ENCODE data around the gene CACNA1B. TPM values are rescaled to one million over a fixed set of nuclear protein-coding genes. Genes with fewer than 3 reads are reported as not detected.

Gene CACNA1B
- total RNA-seq, 1 donor from 2014 or later = 0.84 TPM

DNA sequence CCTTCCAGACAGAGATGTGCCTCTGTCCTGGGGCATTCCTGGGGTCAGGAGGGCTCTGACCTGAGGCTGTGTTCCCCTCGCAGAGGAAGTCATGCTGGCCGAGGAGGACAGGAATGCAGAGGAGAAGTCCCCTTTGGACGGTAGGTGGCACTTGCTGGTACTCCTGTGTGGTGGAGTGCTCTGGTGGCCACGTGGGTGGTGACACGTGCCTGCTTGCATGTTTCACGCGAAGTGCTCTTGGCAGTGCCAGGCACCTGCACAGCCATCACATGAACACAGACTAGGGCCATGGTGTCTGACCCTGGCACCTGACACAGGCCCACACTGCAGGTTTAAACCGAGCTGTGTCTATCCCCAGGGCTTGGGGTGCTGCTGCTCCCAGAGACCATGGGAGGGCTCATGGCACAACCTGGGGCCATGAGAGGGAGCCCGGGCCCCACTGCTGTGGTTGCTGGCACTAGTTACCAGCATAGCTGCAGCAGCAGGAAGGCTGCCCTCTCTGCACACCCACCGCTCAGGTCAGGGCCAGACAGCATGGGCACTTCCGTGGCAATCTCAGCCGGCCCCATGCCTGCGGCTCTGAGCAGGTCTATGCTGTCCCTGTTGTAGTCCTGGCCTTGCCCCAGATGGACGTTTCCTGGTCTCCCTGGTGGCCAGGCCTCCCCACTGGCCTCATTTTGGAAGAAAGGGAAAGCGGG lies 79.3 kb downstream of the CACNA1B start:
- TF ChIP-seq, protein P1, sequence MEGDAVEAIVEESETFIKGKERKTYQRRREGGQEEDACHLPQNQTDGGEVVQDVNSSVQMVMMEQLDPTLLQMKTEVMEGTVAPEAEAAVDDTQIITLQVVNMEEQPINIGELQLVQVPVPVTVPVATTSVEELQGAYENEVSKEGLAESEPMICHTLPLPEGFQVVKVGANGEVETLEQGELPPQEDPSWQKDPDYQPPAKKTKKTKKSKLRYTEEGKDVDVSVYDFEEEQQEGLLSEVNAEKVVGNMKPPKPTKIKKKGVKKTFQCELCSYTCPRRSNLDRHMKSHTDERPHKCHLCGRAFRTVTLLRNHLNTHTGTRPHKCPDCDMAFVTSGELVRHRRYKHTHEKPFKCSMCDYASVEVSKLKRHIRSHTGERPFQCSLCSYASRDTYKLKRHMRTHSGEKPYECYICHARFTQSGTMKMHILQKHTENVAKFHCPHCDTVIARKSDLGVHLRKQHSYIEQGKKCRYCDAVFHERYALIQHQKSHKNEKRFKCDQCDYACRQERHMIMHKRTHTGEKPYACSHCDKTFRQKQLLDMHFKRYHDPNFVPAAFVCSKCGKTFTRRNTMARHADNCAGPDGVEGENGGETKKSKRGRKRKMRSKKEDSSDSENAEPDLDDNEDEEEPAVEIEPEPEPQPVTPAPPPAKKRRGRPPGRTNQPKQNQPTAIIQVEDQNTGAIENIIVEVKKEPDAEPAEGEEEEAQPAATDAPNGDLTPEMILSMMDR (IDR thresholded peaks at IDR 0.05; ENCODE audit: insufficient read depth, low read length, poor library complexity, severe bottlenecking) = no peak
- no peak for DNase-seq (ENCODE audit: low read depth)
- Histone ChIP-seq H3K4me3 (ENCODE audit: low read depth, low read length) (no peak overlapping the region), H3K36me3 (ENCODE audit: control insufficient read depth, insufficient read depth, low read length) (no peaks in the 10 kb centered on the region), H3K27me3 (ENCODE audit: control insufficient read depth, insufficient read depth, low read length) (no peaks in the 10 kb centered on the region)

DNA sequence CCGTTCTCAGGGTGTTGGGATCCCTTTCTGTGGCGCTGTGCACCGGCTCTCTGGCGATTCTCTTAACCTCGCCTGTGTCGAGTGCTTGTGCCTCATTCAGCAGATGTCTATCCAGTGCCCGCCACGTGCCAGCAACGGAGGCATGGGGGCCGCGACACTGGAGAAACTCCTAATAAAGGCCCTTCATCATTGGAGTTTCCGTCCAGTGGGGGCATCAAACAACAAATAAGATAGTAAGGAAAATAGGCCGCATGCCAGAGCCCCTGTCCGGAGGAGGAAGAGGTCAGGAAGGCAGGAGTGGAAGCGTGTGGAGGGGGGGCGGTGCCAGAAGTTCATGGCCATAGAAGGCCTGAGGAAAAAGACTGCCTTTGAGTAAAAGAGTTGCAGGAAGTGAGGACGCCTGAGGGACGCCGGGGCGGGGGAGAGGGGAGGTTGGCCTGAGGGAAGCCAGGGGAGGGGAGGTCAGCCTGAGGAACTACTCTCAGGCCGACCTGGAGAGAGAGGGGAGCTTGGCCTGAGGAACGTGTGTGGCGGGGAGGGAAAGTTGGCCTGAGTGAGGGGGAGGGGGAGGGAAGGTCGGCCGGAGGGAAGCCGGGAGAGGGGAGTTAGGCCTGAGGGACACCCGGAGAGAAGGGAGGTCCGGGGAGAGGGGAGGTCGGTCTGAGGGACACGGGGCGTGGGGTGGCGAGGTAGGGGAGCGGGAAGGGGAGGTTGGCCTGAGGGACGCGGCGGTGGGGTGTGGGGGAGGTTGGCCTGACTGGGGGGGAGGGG lies 82.2 kb downstream of the CACNA1B start:
- TF ChIP-seq, protein P1 (IDR thresholded peaks at IDR 0.05; ENCODE audit: insufficient read depth, low read length, poor library complexity, severe bottlenecking) = no peak
- H3K4me3 ChIP-seq (ENCODE audit: low read depth, low read length) = no peak overlapping the region
- no peaks in the 10 kb centered on the region for H3K36me3 ChIP-seq (ENCODE audit: control insufficient read depth, insufficient read depth, low read length)
- no peak for DNase-seq (ENCODE audit: low read depth)
- H3K27me3 ChIP-seq (ENCODE audit: control insufficient read depth, insufficient read depth, low read length) = no peaks in the 10 kb centered on the region

DNA sequence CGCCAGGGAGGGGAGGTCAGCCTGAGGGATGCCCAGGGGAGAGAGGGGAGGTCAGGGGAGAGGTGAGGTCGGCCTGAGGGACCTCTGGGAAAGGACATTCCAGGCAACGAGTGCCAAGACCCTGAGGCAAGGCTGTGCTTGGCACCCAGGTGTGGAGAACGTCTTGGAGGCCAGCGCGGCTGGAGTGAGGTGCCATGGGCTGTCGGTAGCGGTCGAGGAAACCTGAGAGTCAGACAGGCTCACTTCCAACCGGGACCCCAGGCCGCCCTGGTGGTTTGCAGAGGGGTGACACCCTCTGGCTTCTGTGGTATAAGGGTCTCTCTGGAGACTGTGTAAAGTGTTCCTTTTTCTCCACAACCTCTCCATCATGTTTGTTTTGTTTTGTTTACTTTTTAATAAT lies 82.9 kb downstream of the CACNA1B start:
- TF ChIP-seq, protein P1 (IDR thresholded peaks at IDR 0.05; ENCODE audit: insufficient read depth, low read length, poor library complexity, severe bottlenecking) = peak; percentile 7
- Histone ChIP-seq H3K36me3 (ENCODE audit: control insufficient read depth, insufficient read depth, low read length) (no peaks in the 10 kb centered on the region), H3K27me3 (ENCODE audit: control insufficient read depth, insufficient read depth, low read length) (no peaks in the 10 kb centered on the region), H3K4me3 (ENCODE audit: low read depth, low read length) (no peak overlapping the region)
- no peak for DNase-seq (ENCODE audit: low read depth)

DNA sequence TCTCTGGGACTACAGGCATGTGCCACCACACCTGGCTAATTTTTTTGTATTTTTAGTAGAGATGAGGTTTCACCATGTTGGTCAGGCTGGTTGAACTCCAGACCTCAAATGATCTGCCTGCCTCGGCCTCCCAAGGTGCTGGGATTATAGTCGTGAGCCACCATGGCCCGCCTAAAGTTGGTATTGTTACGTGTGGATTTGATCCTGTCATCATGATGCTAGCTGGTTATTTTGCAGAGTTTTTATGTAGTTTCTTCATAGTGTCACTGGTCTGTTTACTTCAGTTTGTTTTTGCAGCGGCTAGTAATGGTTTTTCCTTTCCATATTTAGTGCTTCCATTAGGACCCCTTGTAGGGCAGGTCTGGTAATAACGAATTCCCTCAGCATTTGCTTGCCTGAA lies 85.9 kb downstream of the CACNA1B start:
- Histone ChIP-seq H3K4me3 (ENCODE audit: low read depth, low read length) (no peak overlapping the region), H3K36me3 (ENCODE audit: control insufficient read depth, insufficient read depth, low read length) (no peaks in the 10 kb centered on the region), H3K27me3 (ENCODE audit: control insufficient read depth, insufficient read depth, low read length) (no peaks in the 10 kb centered on the region)
- TF ChIP-seq, protein P1 (IDR thresholded peaks at IDR 0.05; ENCODE audit: insufficient read depth, low read length, poor library complexity, severe bottlenecking) = no peak
- no peak for DNase-seq (ENCODE audit: low read depth)

DNA sequence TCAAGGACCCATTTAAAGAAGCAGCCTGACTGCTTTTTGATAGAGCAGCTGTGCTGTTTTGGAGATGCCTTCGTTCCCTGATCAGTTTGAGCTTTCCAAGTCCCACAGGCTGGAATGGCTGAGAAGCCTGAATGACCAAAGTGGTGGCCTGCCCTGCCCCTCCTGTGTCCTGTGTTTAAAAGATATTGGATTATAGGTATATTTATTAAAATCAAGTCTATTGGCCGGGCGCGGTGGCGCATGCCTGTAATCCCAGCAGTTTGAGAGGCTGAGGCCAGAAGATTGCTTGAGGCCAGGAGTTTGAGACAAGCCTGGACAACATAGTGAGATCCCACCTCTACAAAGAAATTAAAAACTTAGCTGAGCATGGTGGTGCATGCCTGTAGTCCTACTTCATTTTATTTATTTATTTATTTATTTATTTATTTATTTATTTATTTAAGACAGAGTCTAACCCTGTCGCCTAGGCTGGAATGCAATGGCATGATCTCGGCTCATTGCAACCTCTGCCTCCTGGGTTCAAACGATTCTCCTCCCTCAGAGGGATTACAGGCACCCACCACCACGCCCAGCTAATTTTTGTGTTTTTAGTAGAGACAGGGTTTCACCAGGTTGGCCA lies 87.7 kb downstream of the CACNA1B start:
- TF ChIP-seq, protein P1 (IDR thresholded peaks at IDR 0.05; ENCODE audit: insufficient read depth, low read length, poor library complexity, severe bottlenecking) = no peak

More for the DNA sequence above, 87.7 kb downstream of the CACNA1B start:
- DNase-seq (ENCODE audit: low read depth) = no peak
- no peak overlapping the region for H3K4me3 ChIP-seq (ENCODE audit: low read depth, low read length)
- no peaks in the 10 kb centered on the region for H3K27me3 ChIP-seq (ENCODE audit: control insufficient read depth, insufficient read depth, low read length)
- no peaks in the 10 kb centered on the region for H3K36me3 ChIP-seq (ENCODE audit: control insufficient read depth, insufficient read depth, low read length)
